ENCODE measurements around the gene PLEK2. TPM values are rescaled to one million over a fixed set of nuclear protein-coding genes. Genes with fewer than 3 reads are reported as not detected.

PLEK2 gene
- total and polyA plus RNA-seq, 2 of the 13 experiments (the other 11 are each of a cell fraction or from before 2014, with no cell fraction given), result 0.26 to 1.5 TPM

GRCh38 chr14:67395876-67396189, 16.1 kb downstream of the PLEK2 start (continued):
- TF ChIP-seq ZNF646 (CRISPR knock-in tag; IDR thresholded peaks at IDR 0.05) (no peak), MBD4 (IDR thresholded peaks at IDR 0.05; ENCODE audit: borderline replicate concordance, low read length) (no peak), NFKB2 (CRISPR knock-in tag; IDR thresholded peaks at IDR 0.05; ENCODE audit: borderline replicate concordance) (no peak), ZBTB37 (CRISPR knock-in tag; IDR thresholded peaks at IDR 0.05) (no peak), ZNF549 (CRISPR knock-in tag; IDR thresholded peaks at IDR 0.05) (no peak), LCORL (IDR thresholded peaks at IDR 0.05) (no peak), LCORL (CRISPR knock-in tag; IDR thresholded peaks at IDR 0.05) (no peak), MAZ (IDR thresholded peaks at IDR 0.05; ENCODE audit: borderline replicate concordance, low read depth, low read length) (no peak), MAZ (CRISPR knock-in tag; IDR thresholded peaks at IDR 0.05; ENCODE audit: low read depth) (no peak), ZNF205 (CRISPR knock-in tag; IDR thresholded peaks at IDR 0.05) (no peak), ZNF318 (CRISPR knock-in tag; IDR thresholded peaks at IDR 0.05) (no peak), SNRNP70 (IDR thresholded peaks at IDR 0.05; ENCODE audit: low read depth, low read length) (no peak), ZBTB21 (CRISPR knock-in tag; IDR thresholded peaks at IDR 0.05) (no peak), FOXA3 (CRISPR knock-in tag; IDR thresholded peaks at IDR 0.05) (no peak)
